Astrocyte of the spinal cord (primary cell): ENCODE data around the gene LDLRAD4.

Source experiments
- DNase-seq: peaks from one replicate; pipeline ENCODE4 v3.0.0; 2011; ENCODE audit warnings: low read depth, low spot score
- H3K4me3 ChIP-seq: 2 replicates; pipeline ENCODE4 v1.5.1; 2011; ENCODE audit warnings: low read depth, mild to moderate bottlenecking, low read length, moderate library complexity
- CTCF ChIP-seq: IDR thresholded peaks from 2 replicates; pipeline ENCODE4 v1.5.1; 2012; ENCODE audit warnings: low read depth, mild to moderate bottlenecking, low read length, inconsistent platforms
- in situ Hi-C: cut with HindIII; loops from 2 replicates; pipeline ENCODE4 v1.10.0; 2017; ENCODE audit warnings: low sequenced_read_pairs

Gene LDLRAD4

GRCh38 chr18:13454363-13455150 lies 236.0 kb downstream of the LDLRAD4 start:
- in situ Hi-C loops = no loop called here
- H3K4me3 ChIP-seq = no peak overlapping the region
- no peak for DNase-seq
- TF ChIP-seq CTCF = no peak

GRCh38 chr18:13455471-13455870 lies 236.9 kb downstream of the LDLRAD4 start:
- no peak overlapping the region for H3K4me3 ChIP-seq
- no peak for TF ChIP-seq CTCF
- in situ Hi-C loops = no loop called here
- no peak for DNase-seq

- no peak overlapping the region for H3K4me3 ChIP-seq
- no peak for DNase-seq
- in situ Hi-C loops = no loop called here
- TF ChIP-seq CTCF = no peak
Observed at GRCh38 chr18:13455960-13456481, 237.5 kb downstream of the LDLRAD4 start.

GRCh38 chr18:13456736-13457271 lies 238.2 kb downstream of the LDLRAD4 start:
- in situ Hi-C loops = no loop called here
- DNase-seq = no peak
- no peak for TF ChIP-seq CTCF
- H3K4me3 ChIP-seq = no peak overlapping the region

GRCh38 chr18:13457327-13457726 lies 238.8 kb downstream of the LDLRAD4 start:
- TF ChIP-seq CTCF = no peak
- H3K4me3 ChIP-seq = no peak overlapping the region
- DNase-seq = no peak
- in situ Hi-C loops = no loop called here

GRCh38 chr18:13460946-13461345 lies 242.4 kb downstream of the LDLRAD4 start:
- no peak for TF ChIP-seq CTCF
- no peak for DNase-seq
- in situ Hi-C loops = no loop called here
- H3K4me3 ChIP-seq = no peak overlapping the region
